RWPE2 (cell line): ENCODE data around the gene TPT1.

Source experiments
- ATAC-seq: fragments of 200-7000 bp; cut with Tn5 transposase; 3 replicates; pipeline ENCODE4 v1.9.1; 2021; ENCODE audit warnings: low read depth
- DNase-seq: peaks from one replicate; pipeline ENCODE4 v3.0.0-alpha.2; 2020; ENCODE audit warnings: low spot score
- H3K27ac ChIP-seq: fragments of 450-650 bp; 2 replicates; pipeline ENCODE4 v1.5.1; 2017; ENCODE audit warnings: mild to moderate bottlenecking; ENCODE audit not compliant: poor library complexity, severe bottlenecking
- H3K27me3 ChIP-seq: fragments of 250-450 bp; sonication (Bioruptor Pico); 2 replicates; pipeline ENCODE4 v1.5.1; 2021; ENCODE audit warnings: mild to moderate bottlenecking, moderate library complexity; ENCODE audit not compliant: insufficient read depth, poor library complexity, severe bottlenecking
- H3K36me3 ChIP-seq: fragments of 250-450 bp; sonication (Bioruptor Pico); 2 replicates; pipeline ENCODE4 v1.5.1; 2020; ENCODE audit warnings: low read depth, mild to moderate bottlenecking, moderate library complexity
- H3K4me1 ChIP-seq: fragments of 250-450 bp; sonication (Bioruptor Pico); 2 replicates; pipeline ENCODE4 v1.5.1; 2021; ENCODE audit warnings: mild to moderate bottlenecking, moderate library complexity; ENCODE audit not compliant: insufficient read depth, poor library complexity, severe bottlenecking
- H3K4me3 ChIP-seq: fragments of 250-450 bp; sonication (Bioruptor Pico); 2 replicates; pipeline ENCODE4 v1.5.1; 2021; ENCODE audit warnings: mild to moderate bottlenecking, moderate library complexity; ENCODE audit not compliant: severe bottlenecking
- H3K9me3 ChIP-seq: fragments of 250-450 bp; sonication (Bioruptor Pico); 2 replicates; pipeline ENCODE4 v1.5.1; 2021; ENCODE audit warnings: mild to moderate bottlenecking, moderate library complexity; ENCODE audit not compliant: severe bottlenecking
- CTCF ChIP-seq: fragments of 450-650 bp; IDR thresholded peaks from one replicate; pipeline ENCODE4 v1.5.1; 2017; ENCODE audit warnings: mild to moderate bottlenecking, moderate library complexity; ENCODE audit not compliant: poor library complexity, severe bottlenecking

Gene TPT1

GRCh38 chr13:45310341-45311131 lies 30.4 kb downstream of the TPT1 start:
- H3K9me3 ChIP-seq: no peaks in the 10 kb centered on the region
- TF ChIP-seq CTCF: no peak
- no peak overlapping the region for H3K4me3 ChIP-seq

GRCh38 chr13:45306966-45307365 lies 34.0 kb downstream of the TPT1 start:
- no peak for ATAC-seq
- DNase-seq: no peak
- H3K9me3 ChIP-seq: no peaks in the 10 kb centered on the region
- no peak for TF ChIP-seq CTCF
- no peaks in the 10 kb centered on the region for H3K36me3 ChIP-seq
- H3K4me1 ChIP-seq: peaks cover 8% of the 10 kb centered on the region
- no peak overlapping the region for H3K27ac ChIP-seq
- no peaks in the 10 kb centered on the region for H3K27me3 ChIP-seq
- no peak overlapping the region for H3K4me3 ChIP-seq

More at GRCh38 chr13:45310341-45311131, 30.4 kb downstream of the TPT1 start:
- DNase-seq: no peak
- H3K27ac ChIP-seq: no peak overlapping the region
- H3K27me3 ChIP-seq: no peaks in the 10 kb centered on the region
- ATAC-seq: no peak
- H3K4me1 ChIP-seq: peaks cover 8% of the 10 kb centered on the region
- no peaks in the 10 kb centered on the region for H3K36me3 ChIP-seq

- Histone ChIP-seq H3K4me3 (no peak overlapping the region), H3K9me3 (no peaks in the 10 kb centered on the region), H3K4me1 (no peaks in the 10 kb centered on the region), H3K27me3 (no peaks in the 10 kb centered on the region), H3K27ac (no peak overlapping the region), H3K36me3 (no peaks in the 10 kb centered on the region)
- no peak for ATAC-seq
- DNase-seq: no peak
- no peak for TF ChIP-seq CTCF
These were observed 35.9 kb downstream of the TPT1 start for GRCh38 chr13:45305079-45305478.

GRCh38 chr13:45303866-45304265 lies 37.1 kb downstream of the TPT1 start:
- Histone ChIP-seq H3K4me3 (no peak overlapping the region), H3K27me3 (no peaks in the 10 kb centered on the region), H3K4me1 (no peaks in the 10 kb centered on the region), H3K9me3 (no peaks in the 10 kb centered on the region), H3K27ac (no peak overlapping the region), H3K36me3 (no peaks in the 10 kb centered on the region)
- DNase-seq: no peak
- ATAC-seq: no peak
- TF ChIP-seq CTCF: no peak

GRCh38 chr13:45303026-45303425 lies 38.0 kb downstream of the TPT1 start:
- no peak for TF ChIP-seq CTCF
- Histone ChIP-seq H3K27me3 (no peaks in the 10 kb centered on the region), H3K4me3 (no peak overlapping the region), H3K9me3 (no peaks in the 10 kb centered on the region), H3K36me3 (no peaks in the 10 kb centered on the region), H3K27ac (no peak overlapping the region), H3K4me1 (no peaks in the 10 kb centered on the region)
- ATAC-seq (no peak), DNase-seq (no peak)
